ENCODE data around the gene EGFL6. TPM values are rescaled to one million over a fixed set of nuclear protein-coding genes. Genes with fewer than 3 reads are reported as not detected.

Gene EGFL6
- total and polyA plus RNA-seq, 3 donors from 2014 or later, result 0.56 to 2.1 (median 1.7) TPM

- Histone ChIP-seq H3K27ac (no peak overlapping the region), H3K36me3 (ENCODE audit: low read depth, missing control alignments) (no peaks in the 10 kb centered on the region), H3K4me3 (no peak overlapping the region), H3K27me3 (no peaks in the 10 kb centered on the region), H3K4me1 (no peaks in the 10 kb centered on the region), H3K9me3 (no peaks in the 10 kb centered on the region)
- TF ChIP-seq, protein P1, sequence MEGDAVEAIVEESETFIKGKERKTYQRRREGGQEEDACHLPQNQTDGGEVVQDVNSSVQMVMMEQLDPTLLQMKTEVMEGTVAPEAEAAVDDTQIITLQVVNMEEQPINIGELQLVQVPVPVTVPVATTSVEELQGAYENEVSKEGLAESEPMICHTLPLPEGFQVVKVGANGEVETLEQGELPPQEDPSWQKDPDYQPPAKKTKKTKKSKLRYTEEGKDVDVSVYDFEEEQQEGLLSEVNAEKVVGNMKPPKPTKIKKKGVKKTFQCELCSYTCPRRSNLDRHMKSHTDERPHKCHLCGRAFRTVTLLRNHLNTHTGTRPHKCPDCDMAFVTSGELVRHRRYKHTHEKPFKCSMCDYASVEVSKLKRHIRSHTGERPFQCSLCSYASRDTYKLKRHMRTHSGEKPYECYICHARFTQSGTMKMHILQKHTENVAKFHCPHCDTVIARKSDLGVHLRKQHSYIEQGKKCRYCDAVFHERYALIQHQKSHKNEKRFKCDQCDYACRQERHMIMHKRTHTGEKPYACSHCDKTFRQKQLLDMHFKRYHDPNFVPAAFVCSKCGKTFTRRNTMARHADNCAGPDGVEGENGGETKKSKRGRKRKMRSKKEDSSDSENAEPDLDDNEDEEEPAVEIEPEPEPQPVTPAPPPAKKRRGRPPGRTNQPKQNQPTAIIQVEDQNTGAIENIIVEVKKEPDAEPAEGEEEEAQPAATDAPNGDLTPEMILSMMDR (IDR thresholded peaks at IDR 0.05), result no peak
- no peak for TF ChIP-seq POLR2A (IDR thresholded peaks at IDR 0.05)
- 67 to 82% methylated on average over 2 to 3 of the region's 3 CpGs for WGBS, 2 donors
- intact Hi-C loops (cut with DNase I; ENCODE audit: low total_unique reads), result no loop called here
- DNase-seq, result no peak
These were observed 35.7 kb upstream of the EGFL6 start for GRCh38 chrX:13533726-13534125.

- 79 to 89% methylated on average over 5 to 7 of the region's 7 CpGs for WGBS, 2 donors
- Histone ChIP-seq H3K36me3 (ENCODE audit: low read depth, missing control alignments) (no peaks in the 10 kb centered on the region), H3K9me3 (no peaks in the 10 kb centered on the region), H3K27me3 (no peaks in the 10 kb centered on the region), H3K27ac (no peak overlapping the region), H3K4me1 (no peaks in the 10 kb centered on the region), H3K4me3 (no peak overlapping the region)
- TF ChIP-seq POLR2A (IDR thresholded peaks at IDR 0.05), result no peak
- TF ChIP-seq, protein P1 (IDR thresholded peaks at IDR 0.05), result no peak
- no peak for DNase-seq
- intact Hi-C loops (cut with DNase I; ENCODE audit: low total_unique reads), result no loop called here
These were observed 33.8 kb upstream of the EGFL6 start for GRCh38 chrX:13535376-13536165.

GRCh38 chrX:13536551-13536950 is 32.9 kb upstream of the EGFL6 start:
- no peak for DNase-seq
- H3K9me3 ChIP-seq, result no peaks in the 10 kb centered on the region
- H3K27me3 ChIP-seq, result no peaks in the 10 kb centered on the region
- no peak overlapping the region for H3K27ac ChIP-seq
- no peaks in the 10 kb centered on the region for H3K4me1 ChIP-seq
- H3K4me3 ChIP-seq, result no peak overlapping the region
- intact Hi-C loops (cut with DNase I; ENCODE audit: low total_unique reads), result no loop called here
- H3K36me3 ChIP-seq (ENCODE audit: low read depth, missing control alignments), result no peaks in the 10 kb centered on the region
- TF ChIP-seq POLR2A (IDR thresholded peaks at IDR 0.05), result no peak
- TF ChIP-seq, protein P1 (IDR thresholded peaks at IDR 0.05), result no peak
- 93% methylated on average over 4 of the region's 4 CpGs for WGBS, 2 donors

DNA sequence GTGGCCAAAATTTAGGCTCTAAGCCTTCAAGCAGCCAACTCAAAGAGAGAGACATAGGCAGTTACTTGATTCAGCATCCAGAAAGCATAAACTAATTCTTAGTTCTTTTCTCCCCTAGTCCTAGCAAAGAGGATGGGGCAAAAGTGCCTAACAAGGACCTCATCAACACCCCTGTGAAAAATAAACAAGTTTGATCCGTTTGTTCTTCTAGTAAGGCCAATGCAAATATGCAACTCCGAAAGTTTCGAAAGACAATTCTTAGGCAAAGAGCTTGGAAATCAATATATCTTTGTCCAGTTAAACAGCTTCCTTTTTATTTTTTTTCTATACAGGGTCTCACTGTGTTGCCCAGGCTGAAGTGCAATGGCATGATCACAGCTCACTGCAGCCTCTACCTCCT is 31.0 kb upstream of the EGFL6 start:
- Histone ChIP-seq H3K27ac (no peak overlapping the region), H3K27me3 (no peaks in the 10 kb centered on the region), H3K9me3 (no peaks in the 10 kb centered on the region), H3K4me1 (no peaks in the 10 kb centered on the region), H3K4me3 (no peak overlapping the region), H3K36me3 (ENCODE audit: low read depth, missing control alignments) (no peaks in the 10 kb centered on the region)
- intact Hi-C loops (cut with DNase I; ENCODE audit: low total_unique reads), result no loop called here
- DNase-seq, result no peak
- 87 to 90% methylated on average over 3 of the region's 3 CpGs for WGBS, 2 donors
- no peak for TF ChIP-seq POLR2A (IDR thresholded peaks at IDR 0.05)
- TF ChIP-seq, protein P1 (IDR thresholded peaks at IDR 0.05), result no peak

DNA sequence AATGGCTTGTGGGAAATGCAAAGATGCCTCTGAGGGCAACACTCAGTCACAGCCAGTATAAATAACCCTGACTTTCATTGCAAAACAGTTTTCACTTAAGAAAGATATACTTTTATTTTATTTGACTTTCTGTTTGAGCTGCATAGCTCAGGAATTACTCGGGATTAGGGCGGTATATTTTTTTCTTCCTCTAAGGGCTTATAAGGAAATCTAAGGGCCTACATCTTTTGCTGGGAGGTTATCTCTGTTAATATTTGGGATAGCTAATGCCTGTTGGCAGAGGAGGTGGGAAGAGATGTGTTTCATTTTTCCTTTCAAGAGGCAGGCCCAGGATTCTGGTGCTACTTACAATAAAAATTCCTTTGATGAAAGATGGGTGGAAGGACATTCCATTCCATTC is 28.8 kb upstream of the EGFL6 start:
- no peak overlapping the region for H3K4me3 ChIP-seq
- 54 to 55% methylated on average over 2 of the region's 2 CpGs for WGBS, 2 donors
- H3K27ac ChIP-seq, result no peak overlapping the region
- no peak for DNase-seq
- no peak for TF ChIP-seq POLR2A (IDR thresholded peaks at IDR 0.05)
- TF ChIP-seq, protein P1 (IDR thresholded peaks at IDR 0.05), result no peak
- no peaks in the 10 kb centered on the region for H3K27me3 ChIP-seq
- H3K36me3 ChIP-seq (ENCODE audit: low read depth, missing control alignments), result no peaks in the 10 kb centered on the region
- intact Hi-C loops (cut with DNase I; ENCODE audit: low total_unique reads), result no loop called here
- H3K9me3 ChIP-seq, result no peaks in the 10 kb centered on the region
- no peaks in the 10 kb centered on the region for H3K4me1 ChIP-seq

Measured in testis (tissue), 3 donors.